Astrocyte of the spinal cord (primary cell): ENCODE data around the gene SCGB1C1.
"Not testable (repeated sequence)": the region's sequence is repeated elsewhere in the genome, so short reads cannot be mapped to it uniquely, and the experiment has no call there.

Experiments used
- DNase-seq: peaks from one replicate; pipeline ENCODE4 v3.0.0; 2011; ENCODE audit warnings: low read depth, low spot score
- H3K4me3 ChIP-seq: 2 replicates; pipeline ENCODE4 v1.5.1; 2011; ENCODE audit warnings: low read depth, mild to moderate bottlenecking, low read length, moderate library complexity
- CTCF ChIP-seq: IDR thresholded peaks from 2 replicates; pipeline ENCODE4 v1.5.1; 2012; ENCODE audit warnings: low read depth, mild to moderate bottlenecking, low read length, inconsistent platforms
- in situ Hi-C: cut with HindIII; loops from 2 replicates; pipeline ENCODE4 v1.10.0; 2017; ENCODE audit warnings: low sequenced_read_pairs

SCGB1C1 gene

GRCh38 chr11:236774-237767 is 44.2 kb downstream of the SCGB1C1 start, which contains the start of gene PSMD13:
PSMD13 (plus strand) TSS chr11:236976; CDS start chr11:237050, 74 bp downstream.
- H3K4me3 ChIP-seq = peak within 1 kb of the TSS; percentile 94
- TF ChIP-seq CTCF = no peak
- in situ Hi-C loops = no loop called here
- DNase-seq = peak; percentile 82

- H3K4me3 ChIP-seq, in situ Hi-C loops, DNase-seq: not testable (repeated sequence)
These were observed 45.5 kb downstream of the SCGB1C1 start for GRCh38 chr11:238346-238745.

GRCh38 chr11:240315-240714 is 47.4 kb downstream of the SCGB1C1 start:
- TF ChIP-seq CTCF = no peak
- no peak for DNase-seq
- no peak overlapping the region for H3K4me3 ChIP-seq
- in situ Hi-C loops = no loop called here

- no peak for DNase-seq
- TF ChIP-seq CTCF = no peak
- no peak overlapping the region for H3K4me3 ChIP-seq
- in situ Hi-C loops = no loop called here
These were observed 48.8 kb downstream of the SCGB1C1 start for GRCh38 chr11:241634-242033.
